PFSK-1 (cell line): Measurements from ENCODE around the gene PPP2R5C.

Source experiments
- POLR2AphosphoS5 ChIP-seq: IDR thresholded peaks from 2 replicates; pipeline ENCODE4 v1.6.1; 2012; ENCODE audit warnings: low read depth, mild to moderate bottlenecking, control low read depth, low read length, moderate library complexity
- REST ChIP-seq, 2 experiments: IDR thresholded peaks; 2 replicates each; pipeline versions ENCODE4 v1.6.1 to v1.8.0; 2011 to 2012; ENCODE audit warnings: low read depth in 2 of 2, low read length in 2 of 2, control low read depth in 1 of 2, inconsistent platforms in 1 of 2, mild to moderate bottlenecking in 1 of 2, moderate library complexity in 1 of 2; ENCODE audit not compliant: insufficient read depth in 1 of 2
- TAF1 ChIP-seq: IDR thresholded peaks from 2 replicates; pipeline ENCODE4 v1.6.1; 2012; ENCODE audit warnings: low read length, control low read depth, borderline replicate concordance; ENCODE audit not compliant: insufficient read depth

DNA sequence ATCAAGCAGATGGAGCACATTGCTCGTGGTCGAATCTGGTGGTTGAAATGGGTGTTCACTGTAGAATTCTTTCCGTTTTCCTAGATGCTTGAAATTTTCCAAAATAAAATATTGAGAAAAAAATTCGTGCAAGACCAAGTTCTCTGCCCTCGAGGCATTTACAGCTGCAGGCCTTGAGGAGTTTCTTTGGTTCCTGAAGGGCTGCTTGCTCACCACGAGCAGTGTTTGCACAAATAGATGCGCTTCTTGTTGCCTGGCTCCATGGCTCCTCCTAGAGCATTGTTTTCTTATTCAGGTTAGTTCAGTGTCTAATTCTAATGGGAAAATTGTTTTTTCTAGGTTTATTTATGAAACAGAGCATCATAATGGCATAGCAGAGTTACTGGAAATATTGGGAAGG is 128.4 kb downstream of the PPP2R5C start:
- TF ChIP-seq TAF1 (no peak), POLR2AphosphoS5 (no peak), REST (IDR thresholded peaks at IDR 0.05; ENCODE audit: insufficient read depth in 1 of 2, low read depth in 2 of 2, low read length in 2 of 2) (no peak)
